BLaER1 treated with 17β-estradiol and CSF1 and Interleukin-3, amounts not matched to agents 10 nM and 100 nM (cell line): ENCODE data around the gene IL19.
A peak's percentile ranks its signal among the peaks of the same experiment; 100 is the strongest.

Experiments used
- H3K27ac ChIP-seq, 11 experiments: shearing (Covaris generic); formaldehyde crosslinking; 2 replicates each; pipeline ENCODE4 v1.8.1; 2022
- H3K27me3 ChIP-seq, 11 experiments: shearing (Covaris generic); formaldehyde crosslinking; 2 replicates each; pipeline ENCODE4 v1.8.1; 2022
- H3K36me3 ChIP-seq, 11 experiments: shearing (Covaris generic); formaldehyde crosslinking; 2 replicates each; pipeline ENCODE4 v1.8.1; 2022
- H3K4me1 ChIP-seq, 10 experiments: shearing (Covaris generic); formaldehyde crosslinking; 2 replicates each; pipeline ENCODE4 v1.8.1; 2022
- H3K4me2 ChIP-seq, 11 experiments: shearing (Covaris generic); formaldehyde crosslinking; 2 replicates each; pipeline ENCODE4 v1.8.1; 2022
- H3K4me3 ChIP-seq, 10 experiments: shearing (Covaris generic); formaldehyde crosslinking; 2 replicates each; pipeline ENCODE4 v1.8.1; 2022
- H3K9ac ChIP-seq, 11 experiments: shearing (Covaris generic); formaldehyde crosslinking; 2 replicates each; pipeline ENCODE4 v1.8.1; 2022
- H3K9me3 ChIP-seq, 11 experiments: shearing (Covaris generic); formaldehyde crosslinking; replicated peaks in 1 of 11; 2 replicates each; pipeline ENCODE4 v1.8.1; 2022
- H4K20me1 ChIP-seq, 11 experiments: shearing (Covaris generic); formaldehyde crosslinking; 2 replicates each; pipeline ENCODE4 v1.8.1; 2022
- Cebpa-rat ChIP-seq, 11 experiments: shearing (Covaris generic); IDR thresholded peaks; 2 replicates each; pipeline ENCODE4 v1.8.1; 2022

IL19 gene

DNA sequence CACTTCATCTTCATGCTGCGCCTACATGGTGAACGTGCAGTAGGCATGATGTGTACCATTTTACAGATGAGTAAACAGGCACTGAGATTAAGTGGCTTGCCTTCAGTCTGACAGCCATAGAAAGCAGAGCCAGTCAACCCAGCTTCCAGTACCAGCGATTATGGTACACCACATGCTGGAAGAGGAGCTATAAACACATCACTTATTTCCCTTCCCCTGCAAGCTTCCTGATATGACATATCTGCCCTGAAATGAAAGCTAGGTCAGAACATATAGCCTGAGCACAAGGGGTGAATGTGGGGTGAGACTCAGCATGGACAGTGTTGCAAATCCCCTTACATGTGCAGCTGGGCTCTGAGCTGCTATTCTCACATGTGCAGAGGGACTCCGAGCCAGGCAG is 61.1 kb downstream of the IL19 start:
- Histone ChIP-seq H4K20me1 (peaks cover 0 to 3% (median 0%) of the 10 kb centered on the region in 11 experiments; a peak in 1 of 22 replicates), H3K36me3 (no peaks in the 10 kb centered on the region), H3K27me3 (no peaks in the 10 kb centered on the region), H3K4me3 (no peak overlapping the region), H3K9me3 (no peaks in the 10 kb centered on the region), H3K9ac (peak overlapping the region in 7 of 11 experiments; percentile 55 to 68 (median 65); a peak in 9 of 22 replicates), H3K4me2 (peak overlapping the region; percentile 81 to 94 (median 86)), H3K27ac (peak overlapping the region in 9 of 11 experiments; percentile 65 to 85 (median 78); a peak in 18 of 22 replicates), H3K4me1 (peaks cover 67 to 88% (median 80%) of the 10 kb centered on the region in 10 experiments)
- no peak for TF ChIP-seq Cebpa-rat (IDR thresholded peaks at IDR 0.05)

DNA sequence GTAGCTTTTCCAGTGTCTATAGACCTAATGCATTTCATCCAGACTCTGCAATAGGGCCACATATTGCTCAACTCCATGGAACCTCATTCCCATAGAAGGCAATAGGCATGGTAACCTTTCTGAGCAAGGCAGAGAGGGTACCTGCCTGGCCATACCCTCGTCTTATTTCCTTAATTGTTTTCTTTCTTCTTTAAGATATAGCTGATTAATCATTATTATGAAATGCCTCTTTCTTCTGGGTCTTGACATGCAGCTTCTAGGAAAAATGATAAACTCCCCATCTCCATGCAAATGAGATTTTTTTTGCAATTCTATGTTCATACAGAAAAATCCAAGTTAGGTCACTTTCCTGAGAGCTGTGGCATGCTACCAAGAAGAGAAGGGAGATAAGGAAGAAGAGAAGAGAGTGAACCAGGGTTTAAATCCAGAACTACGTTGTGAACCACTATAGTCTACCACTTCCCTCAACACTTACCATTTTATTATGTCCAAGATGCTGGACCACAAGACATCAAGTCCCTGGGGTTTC is 61.8 kb downstream of the IL19 start:
- Histone ChIP-seq H3K4me2 (peak overlapping the region; percentile 81 to 94 (median 86)), H3K9ac (peak overlapping the region in 9 of 11 experiments; percentile 26 to 68 (median 65); a peak in 17 of 22 replicates), H3K9me3 (no peaks in the 10 kb centered on the region), H3K36me3 (no peaks in the 10 kb centered on the region), H3K27me3 (no peaks in the 10 kb centered on the region), H4K20me1 (peaks cover 0 to 3% (median 0%) of the 10 kb centered on the region in 11 experiments; a peak in 1 of 22 replicates), H3K4me3 (peak overlapping the region in 4 of 10 experiments; percentile 6 to 30 (median 8); a peak in 4 of 20 replicates), H3K4me1 (peaks cover 65 to 90% (median 80%) of the 10 kb centered on the region in 10 experiments), H3K27ac (peak overlapping the region in 10 of 11 experiments; percentile 28 to 85 (median 78); a peak in 19 of 22 replicates)
- peak in 1 of 11 experiments; percentile 8; a peak in 1 of 22 replicates for TF ChIP-seq Cebpa-rat (IDR thresholded peaks at IDR 0.05)

DNA sequence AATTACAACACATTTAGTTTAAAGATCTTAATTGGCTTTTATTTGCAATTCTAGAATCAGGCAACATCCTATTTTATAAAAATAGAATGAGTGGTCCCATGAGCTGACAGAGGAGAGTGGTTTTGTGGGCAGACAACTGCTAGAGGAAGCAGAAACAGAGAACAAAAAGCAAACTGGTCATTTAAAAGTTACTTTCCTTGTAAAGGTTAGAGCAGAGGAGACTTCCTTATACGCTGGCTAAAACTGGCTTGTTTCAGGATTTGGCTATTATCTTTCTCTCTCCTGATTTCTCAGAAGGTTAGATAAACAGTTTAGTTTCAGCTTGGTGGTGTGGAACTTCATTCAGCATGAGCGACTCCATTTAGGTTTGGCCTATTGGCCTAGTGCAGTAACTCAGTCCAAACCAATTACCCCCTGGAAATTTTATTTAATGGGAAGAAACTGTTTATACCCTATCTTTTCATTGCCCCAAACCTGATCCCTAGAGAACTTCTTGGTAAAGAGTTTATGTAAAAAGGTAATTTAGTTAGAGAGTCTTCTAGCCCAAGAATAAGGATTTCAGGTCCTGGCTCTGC is 62.6 kb downstream of the IL19 start:
- H3K4me1 ChIP-seq, result peaks cover 65 to 84% (median 74%) of the 10 kb centered on the region in 10 experiments
- no peak for TF ChIP-seq Cebpa-rat (IDR thresholded peaks at IDR 0.05)
- no peaks in the 10 kb centered on the region for H3K27me3 ChIP-seq
- H3K36me3 ChIP-seq, result no peaks in the 10 kb centered on the region
- H3K9ac ChIP-seq, result peak overlapping the region in 9 of 11 experiments; percentile 26 to 72 (median 65); a peak in 16 of 22 replicates
- H4K20me1 ChIP-seq, result peaks cover 0 to 3% (median 0%) of the 10 kb centered on the region in 11 experiments; a peak in 1 of 22 replicates
- no peaks in the 10 kb centered on the region for H3K9me3 ChIP-seq
- H3K4me2 ChIP-seq, result peak overlapping the region; percentile 81 to 94 (median 86)
- peak overlapping the region in 4 of 10 experiments; percentile 4 to 9 (median 6); a peak in 2 of 20 replicates for H3K4me3 ChIP-seq
- peak overlapping the region in 10 of 11 experiments; percentile 28 to 85 (median 78); a peak in 19 of 22 replicates for H3K27ac ChIP-seq

DNA sequence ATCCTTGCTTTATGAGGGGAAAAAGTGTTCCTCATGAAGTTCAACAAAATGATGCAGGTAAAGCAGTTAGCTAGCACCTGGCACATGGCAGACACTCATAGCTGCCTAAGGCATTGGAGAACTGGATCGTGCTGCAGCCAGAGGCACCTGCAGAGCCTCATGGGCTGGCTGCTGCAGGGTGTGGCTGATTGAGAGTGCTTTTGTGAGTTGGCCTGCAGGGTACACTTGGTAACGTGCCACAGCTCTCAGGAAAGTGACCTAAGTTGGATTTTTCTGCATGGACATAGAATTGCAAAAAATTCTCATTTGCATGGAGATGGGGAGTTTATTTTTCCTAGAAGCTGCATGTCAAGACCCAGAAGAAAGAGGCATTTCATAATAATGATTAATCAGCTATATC is 63.2 kb downstream of the IL19 start:
- 0 out of 20 replicates have a peak overlapping the region, but pooled peaks of 2 of the 10 experiments have one; percentile 4 to 5 for H3K4me3 ChIP-seq
- H3K36me3 ChIP-seq, result no peaks in the 10 kb centered on the region
- peak overlapping the region; percentile 81 to 94 (median 86) for H3K4me2 ChIP-seq
- TF ChIP-seq Cebpa-rat (IDR thresholded peaks at IDR 0.05), result no peak
- H3K27me3 ChIP-seq, result no peaks in the 10 kb centered on the region
- H4K20me1 ChIP-seq, result peaks cover 0 to 3% (median 0%) of the 10 kb centered on the region in 11 experiments; a peak in 1 of 22 replicates
- peaks cover 62 to 79% (median 68%) of the 10 kb centered on the region in 10 experiments for H3K4me1 ChIP-seq
- H3K9me3 ChIP-seq, result no peaks in the 10 kb centered on the region
- H3K27ac ChIP-seq, result peak overlapping the region in 9 of 11 experiments; percentile 65 to 85 (median 78); a peak in 18 of 22 replicates
- peak overlapping the region in 9 of 11 experiments; percentile 26 to 72 (median 65); a peak in 15 of 22 replicates for H3K9ac ChIP-seq

DNA sequence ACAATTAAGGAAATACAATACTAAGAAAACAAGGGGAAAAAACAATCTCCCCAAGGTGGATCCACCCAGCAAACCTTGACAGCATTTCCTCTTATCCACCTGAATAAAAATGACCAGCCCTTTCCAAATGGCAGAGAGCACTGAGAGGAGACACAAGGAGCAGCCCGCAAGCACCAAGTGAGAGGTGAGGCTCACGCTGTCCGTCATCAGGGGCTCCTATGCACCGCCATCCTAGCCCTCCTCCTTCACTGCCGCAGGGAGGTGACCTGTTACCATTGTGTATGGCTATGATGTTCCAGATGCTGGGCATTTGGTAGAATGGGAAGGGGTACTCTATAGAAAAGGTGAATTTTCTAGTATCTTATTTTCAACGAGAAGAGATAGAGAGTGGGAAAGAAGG is 63.6 kb downstream of the IL19 start:
- Histone ChIP-seq H3K27ac (peak overlapping the region in 9 of 11 experiments; percentile 10 to 82 (median 66); a peak in 11 of 22 replicates), H3K9me3 (no peaks in the 10 kb centered on the region), H3K27me3 (no peaks in the 10 kb centered on the region), H4K20me1 (peaks cover 0 to 3% (median 0%) of the 10 kb centered on the region in 11 experiments; a peak in 1 of 22 replicates), H3K36me3 (no peaks in the 10 kb centered on the region), H3K4me1 (peaks cover 58 to 75% (median 64%) of the 10 kb centered on the region in 10 experiments), H3K4me2 (peak overlapping the region; percentile 81 to 94 (median 86)), H3K4me3 (no peak overlapping the region), H3K9ac (no peak overlapping the region)
- no peak for TF ChIP-seq Cebpa-rat (IDR thresholded peaks at IDR 0.05)

DNA sequence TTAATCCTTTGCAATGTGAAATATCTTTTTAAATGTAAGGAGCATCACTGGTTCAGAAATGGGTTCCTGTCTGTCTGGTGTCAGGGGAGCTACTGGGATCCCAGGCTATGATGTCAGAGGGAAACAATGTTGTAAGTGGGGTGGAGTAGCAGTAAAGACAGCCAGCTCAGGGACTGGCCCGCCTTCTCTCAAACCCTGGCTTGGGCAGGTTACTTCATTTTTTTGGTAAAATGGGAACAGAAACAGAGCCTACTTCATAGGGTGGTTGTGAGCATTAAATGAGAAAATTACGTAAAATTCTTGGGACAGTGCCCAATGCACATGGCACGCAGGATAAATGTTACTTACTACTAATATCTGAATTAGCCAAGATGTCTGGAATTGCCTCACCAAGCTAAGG is 64.1 kb downstream of the IL19 start:
- no peak; a peak in 1 of 22 replicates for TF ChIP-seq Cebpa-rat (IDR thresholded peaks at IDR 0.05)
- Histone ChIP-seq H3K36me3 (no peaks in the 10 kb centered on the region), H3K27me3 (no peaks in the 10 kb centered on the region), H3K4me2 (peak overlapping the region; percentile 81 to 94 (median 86); a peak in 20 of 22 replicates), H3K9me3 (no peaks in the 10 kb centered on the region), H3K27ac (peak overlapping the region in 7 of 11 experiments; percentile 10 to 82 (median 66); a peak in 11 of 22 replicates), H3K4me1 (peaks cover 53 to 70% (median 59%) of the 10 kb centered on the region in 10 experiments), H3K4me3 (no peak overlapping the region), H3K9ac (peak overlapping the region in 1 of 11 experiments; percentile 30; a peak in 1 of 22 replicates), H4K20me1 (peaks cover 0 to 3% (median 0%) of the 10 kb centered on the region in 11 experiments; a peak in 1 of 22 replicates)

DNA sequence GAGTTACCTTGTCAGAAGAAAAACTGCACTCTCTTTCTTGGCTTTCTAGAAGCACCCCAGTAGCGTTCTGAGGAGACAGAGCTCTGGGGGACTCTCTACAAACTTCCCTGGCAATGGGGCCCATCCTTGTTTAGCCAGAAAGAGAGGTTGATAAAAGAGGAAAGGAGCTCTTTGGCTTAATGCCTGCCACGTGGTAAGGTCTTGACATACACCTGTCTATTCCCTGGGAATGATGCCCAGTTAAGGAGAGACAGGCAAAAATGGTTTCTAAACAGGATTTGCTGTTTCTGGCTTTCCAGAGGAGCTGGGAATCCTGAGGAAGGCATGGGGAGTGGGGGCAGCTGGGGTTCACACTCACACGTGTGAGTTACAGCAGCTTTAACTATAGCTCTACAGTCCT is 64.6 kb downstream of the IL19 start:
- no peaks in the 10 kb centered on the region for H3K36me3 ChIP-seq
- no peaks in the 10 kb centered on the region for H3K9me3 ChIP-seq
- no peak for TF ChIP-seq Cebpa-rat (IDR thresholded peaks at IDR 0.05)
- no peak overlapping the region for H3K4me3 ChIP-seq
- peaks cover 48 to 66% (median 54%) of the 10 kb centered on the region in 10 experiments for H3K4me1 ChIP-seq
- H3K27ac ChIP-seq, result peak overlapping the region in 7 of 11 experiments; percentile 3 to 82 (median 64); a peak in 9 of 22 replicates
- peak overlapping the region in 2 of 11 experiments; percentile 12 to 30; a peak in 2 of 22 replicates for H3K9ac ChIP-seq
- H3K27me3 ChIP-seq, result no peaks in the 10 kb centered on the region
- H4K20me1 ChIP-seq, result peaks cover 0 to 3% (median 0%) of the 10 kb centered on the region in 11 experiments; a peak in 1 of 22 replicates
- H3K4me2 ChIP-seq, result peak overlapping the region; percentile 81 to 94 (median 86); a peak in 18 of 22 replicates

DNA sequence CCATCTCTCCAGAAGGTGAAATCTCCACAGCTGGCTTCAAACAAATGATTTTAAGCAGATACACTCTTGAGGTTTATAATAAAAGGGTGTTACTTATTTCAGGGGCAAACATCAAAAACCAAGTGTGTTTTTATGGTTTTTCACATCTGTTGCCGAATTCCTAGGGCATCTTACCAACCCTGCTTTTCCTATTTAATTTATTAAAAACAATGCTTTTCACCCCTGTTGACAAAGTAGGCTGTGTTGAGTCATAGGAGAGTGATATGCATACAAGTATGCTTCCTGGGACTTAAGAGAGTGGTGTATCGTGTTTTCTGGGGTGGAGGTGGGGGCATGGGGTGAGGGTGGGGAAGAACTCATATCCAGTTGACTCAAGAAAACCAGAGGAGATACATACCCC is 65.5 kb downstream of the IL19 start:
- no peak overlapping the region for H3K4me3 ChIP-seq

More for the DNA sequence above, 65.5 kb downstream of the IL19 start:
- H4K20me1 ChIP-seq, result peaks cover 0 to 3% (median 0%) of the 10 kb centered on the region in 11 experiments; a peak in 1 of 22 replicates
- peaks cover 42 to 59% (median 49%) of the 10 kb centered on the region in 10 experiments for H3K4me1 ChIP-seq
- H3K36me3 ChIP-seq, result no peaks in the 10 kb centered on the region
- peak overlapping the region in 3 of 11 experiments; percentile 64 to 82 (median 78); a peak in 4 of 22 replicates for H3K27ac ChIP-seq
- H3K27me3 ChIP-seq, result no peaks in the 10 kb centered on the region
- no peaks in the 10 kb centered on the region for H3K9me3 ChIP-seq
- H3K9ac ChIP-seq, result no peak overlapping the region
- no peak for TF ChIP-seq Cebpa-rat (IDR thresholded peaks at IDR 0.05)
- H3K4me2 ChIP-seq, result peak overlapping the region in 3 of 11 experiments; percentile 19 to 86 (median 82); a peak in 5 of 22 replicates
